Mesenchymal stem cell (in vitro differentiated cells and primary cell): Measurements from ENCODE around the gene DDAH1.

Source experiments
- DNase-seq: peaks from one replicate; pipeline ENCODE4 v3.0.0-alpha.2; 2013
- H2AFZ ChIP-seq: one replicate; pipeline ENCODE4 v1.6.1; 2013; ENCODE audit warnings: low read depth, mild to moderate bottlenecking, control low read depth, inconsistent platforms, low read length, moderate library complexity
- H2AK5ac ChIP-seq: 2 replicates; pipeline ENCODE4 v1.6.1; 2013; ENCODE audit warnings: low read length, moderate library complexity, mild to moderate bottlenecking, inconsistent platforms; ENCODE audit not compliant: severe bottlenecking
- H2BK120ac ChIP-seq: one replicate; pipeline ENCODE4 v1.6.1; 2013; ENCODE audit warnings: low read depth, mild to moderate bottlenecking, inconsistent platforms, low read length, moderate library complexity
- H2BK12ac ChIP-seq, 2 experiments: one replicate each; pipeline ENCODE4 v1.6.1; 2013; ENCODE audit warnings: inconsistent platforms in 2 of 2, low read length in 2 of 2, mild to moderate bottlenecking in 2 of 2, moderate library complexity in 2 of 2, control low read depth in 1 of 2
- H2BK15ac ChIP-seq: one replicate; pipeline ENCODE4 v1.6.1; 2013; ENCODE audit warnings: mild to moderate bottlenecking, low read depth, inconsistent platforms; ENCODE audit not compliant: poor library complexity, severe bottlenecking
- H2BK5ac ChIP-seq: 2 replicates; pipeline ENCODE4 v1.6.1; 2013; ENCODE audit warnings: low read depth, mild to moderate bottlenecking, low read length, control low read depth, inconsistent platforms; ENCODE audit not compliant: poor library complexity, severe bottlenecking
- H3K14ac ChIP-seq, 2 experiments: one replicate each; pipeline ENCODE4 v1.6.1; 2013; ENCODE audit warnings: inconsistent platforms in 2 of 2, low read length in 2 of 2, control low read depth in 1 of 2, mild to moderate bottlenecking in 1 of 2, moderate library complexity in 1 of 2
- H3K18ac ChIP-seq, 2 experiments: one replicate each; pipeline ENCODE4 v1.6.1; 2013; ENCODE audit warnings: inconsistent platforms in 2 of 2, low read length in 2 of 2, control low read depth in 1 of 2, low read depth in 1 of 2, mild to moderate bottlenecking in 1 of 2
- H3K23ac ChIP-seq, 2 experiments: one replicate each; pipeline ENCODE4 v1.6.1; 2013; ENCODE audit warnings: inconsistent platforms in 2 of 2, low read length in 2 of 2, mild to moderate bottlenecking in 2 of 2, moderate library complexity in 2 of 2, control low read depth in 1 of 2
- H3K27ac ChIP-seq: 2 replicates; pipeline ENCODE4 v1.5.1; 2013; ENCODE audit warnings: mild to moderate bottlenecking, moderate library complexity, low read length, control low read depth, inconsistent platforms; ENCODE audit not compliant: poor library complexity, severe bottlenecking
- H3K27me3 ChIP-seq, 2 experiments: 2 replicates each; pipeline versions ENCODE4 v1.6.1 to v1.7.0; 2013; ENCODE audit warnings: low read length in 2 of 2, mild to moderate bottlenecking in 2 of 2, moderate library complexity in 2 of 2, control low read depth in 1 of 2, inconsistent platforms in 1 of 2; ENCODE audit not compliant: control insufficient read depth in 1 of 2, insufficient read depth in 1 of 2
- H3K36me3 ChIP-seq, 2 experiments: 2 replicates each; pipeline versions ENCODE4 v1.6.1 to v1.7.0; 2013; ENCODE audit warnings: low read length in 2 of 2, control low read depth in 1 of 2, inconsistent platforms in 1 of 2, low read depth in 1 of 2, mild to moderate bottlenecking in 1 of 2; ENCODE audit not compliant: insufficient read depth in 2 of 2, control insufficient read depth in 1 of 2
- H3K4ac ChIP-seq, 2 experiments: one replicate each; pipeline ENCODE4 v1.6.1; 2013; ENCODE audit warnings: inconsistent platforms in 2 of 2, low read length in 2 of 2, mild to moderate bottlenecking in 2 of 2, moderate library complexity in 2 of 2, control low read depth in 1 of 2, low read depth in 1 of 2
- H3K4me1 ChIP-seq: 2 replicates; pipeline ENCODE4 v1.6.1; 2013; ENCODE audit warnings: low read depth, low read length, control low read depth; ENCODE audit not compliant: control insufficient read depth, insufficient read depth
- H3K4me2 ChIP-seq: 2 replicates; pipeline ENCODE4 v1.6.1; 2013; ENCODE audit warnings: low read length, mild to moderate bottlenecking, inconsistent platforms; ENCODE audit not compliant: poor library complexity, severe bottlenecking
- H3K4me3 ChIP-seq, 2 experiments: 2 replicates each; pipeline versions ENCODE4 v1.5.1 to v1.7.0; 2013; ENCODE audit warnings: low read length in 2 of 2, mild to moderate bottlenecking in 2 of 2, control low read depth in 1 of 2, low read depth in 1 of 2; ENCODE audit not compliant: insufficient read depth in 1 of 2
- H3K79me1 ChIP-seq: replicated peaks from 2 replicates; pipeline ENCODE4 v1.6.1; 2013; ENCODE audit warnings: mild to moderate bottlenecking, control low read depth, low read length, inconsistent platforms; ENCODE audit not compliant: poor library complexity, severe bottlenecking
- H3K9ac ChIP-seq: 2 replicates; pipeline ENCODE4 v1.7.0; 2013; ENCODE audit warnings: mild to moderate bottlenecking, low read length, moderate library complexity
- H3K9me3 ChIP-seq: 2 replicates; pipeline ENCODE4 v1.7.0; 2013; ENCODE audit warnings: mild to moderate bottlenecking, low read length; ENCODE audit not compliant: control insufficient read depth
- H4K8ac ChIP-seq: one replicate; pipeline ENCODE4 v1.6.1; 2013; ENCODE audit warnings: inconsistent platforms, mild to moderate bottlenecking, low read length, moderate library complexity
- H4K91ac ChIP-seq: one replicate; pipeline ENCODE4 v1.6.1; 2013; ENCODE audit warnings: mild to moderate bottlenecking, low read length, inconsistent platforms
- WGBS: methylation state at CpG from one replicate; pipeline ENCODE4 v1.1.7; 2013; ENCODE audit warnings: mixed read lengths; 5-methylcytosine and 5-hydroxymethylcytosine counted together

DDAH1 gene

GRCh38 chr1:85326336-85326735 lies 138.6 kb downstream of the DDAH1 start:
- peaks cover 12% of the 10 kb centered on the region for H3K79me1 ChIP-seq
- no peak for DNase-seq
- no peak overlapping the region for H3K23ac ChIP-seq
- no peaks in the 10 kb centered on the region for H3K9me3 ChIP-seq
- H3K36me3 ChIP-seq: peaks cover 0 to 3% of the 10 kb centered on the region in 2 experiments
- H2BK12ac ChIP-seq: no peak overlapping the region
- no peak overlapping the region for H2BK120ac ChIP-seq
- peaks cover 16% of the 10 kb centered on the region for H3K4me1 ChIP-seq
- no peak overlapping the region for H3K4me3 ChIP-seq
- no peak overlapping the region for H4K91ac ChIP-seq
- H2AFZ ChIP-seq: no peak overlapping the region
- H3K4ac ChIP-seq: no peak overlapping the region
- H3K27ac ChIP-seq: peak overlapping the region; percentile 82
- no peak overlapping the region for H3K18ac ChIP-seq
- no peak overlapping the region for H3K4me2 ChIP-seq
- no peak overlapping the region for H2BK5ac ChIP-seq
- H4K8ac ChIP-seq: no peak overlapping the region
- 92% methylated on average over 2 of the region's 2 CpGs for WGBS
- H3K14ac ChIP-seq: no peak overlapping the region
- H2BK15ac ChIP-seq: no peak overlapping the region
- H3K9ac ChIP-seq: no peak overlapping the region
- H3K27me3 ChIP-seq: no peaks in the 10 kb centered on the region
- H2AK5ac ChIP-seq: no peak overlapping the region

GRCh38 chr1:85325920-85326319 lies 139.0 kb downstream of the DDAH1 start:
- H3K27ac ChIP-seq: peak overlapping the region; percentile 82
- H3K4me3 ChIP-seq: no peak overlapping the region
- DNase-seq: no peak
- no peak overlapping the region for H2AFZ ChIP-seq
- no peak overlapping the region for H2AK5ac ChIP-seq
- H3K4ac ChIP-seq: no peak overlapping the region
- H3K79me1 ChIP-seq: peaks cover 14% of the 10 kb centered on the region
- no peak overlapping the region for H3K9ac ChIP-seq
- H2BK120ac ChIP-seq: no peak overlapping the region
- peak overlapping the region in 1 of 2 experiments; percentile 52 for H3K18ac ChIP-seq
- no peak overlapping the region for H2BK5ac ChIP-seq
- no peaks in the 10 kb centered on the region for H3K9me3 ChIP-seq
- peaks cover 0 to 3% of the 10 kb centered on the region in 2 experiments for H3K36me3 ChIP-seq
- no peak overlapping the region for H3K4me2 ChIP-seq
- H3K4me1 ChIP-seq: peaks cover 17% of the 10 kb centered on the region
- H4K91ac ChIP-seq: no peak overlapping the region
- no peak overlapping the region for H3K23ac ChIP-seq
- H3K14ac ChIP-seq: peak overlapping the region in 1 of 2 experiments; percentile 6
- no peak overlapping the region for H4K8ac ChIP-seq
- H2BK12ac ChIP-seq: no peak overlapping the region
- no peaks in the 10 kb centered on the region for H3K27me3 ChIP-seq
- no peak overlapping the region for H2BK15ac ChIP-seq

DNA sequence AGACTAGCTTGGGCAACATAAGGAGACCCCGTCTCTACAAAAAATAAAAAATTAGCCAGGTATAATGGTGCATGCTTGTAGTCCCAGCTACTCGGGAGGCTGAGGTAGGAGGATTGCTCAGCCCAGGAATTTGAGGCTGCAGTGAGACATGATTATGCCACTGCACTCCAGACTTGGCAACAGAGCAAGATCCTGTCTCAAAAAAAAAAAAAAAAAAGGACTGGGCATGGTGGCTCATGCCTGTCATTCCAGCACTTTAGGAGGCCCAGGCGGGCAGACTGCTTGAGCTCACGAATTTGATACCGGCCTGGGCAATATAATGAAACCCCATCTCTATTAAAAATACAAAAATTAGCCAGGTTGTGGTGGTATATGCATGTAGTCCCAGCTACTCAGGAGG lies 141.2 kb downstream of the DDAH1 start:
- H3K9me3 ChIP-seq: no peaks in the 10 kb centered on the region
- H3K79me1 ChIP-seq: peaks cover 16% of the 10 kb centered on the region
- no peak overlapping the region for H3K4ac ChIP-seq
- H2BK5ac ChIP-seq: no peak overlapping the region
- H4K8ac ChIP-seq: no peak overlapping the region
- no peak overlapping the region for H3K18ac ChIP-seq
- no peak overlapping the region for H3K9ac ChIP-seq
- H2AK5ac ChIP-seq: peak overlapping the region; percentile 89
- peaks cover 0 to 3% of the 10 kb centered on the region in 2 experiments for H3K36me3 ChIP-seq
- H3K14ac ChIP-seq: no peak overlapping the region
- no peak overlapping the region for H3K23ac ChIP-seq
- no peak overlapping the region for H3K4me2 ChIP-seq
- H3K4me3 ChIP-seq: no peak overlapping the region
- H3K4me1 ChIP-seq: peaks cover 14% of the 10 kb centered on the region
- no peak overlapping the region for H2BK15ac ChIP-seq
- no peak overlapping the region for H2BK12ac ChIP-seq
- no peak for DNase-seq
- no peak overlapping the region for H2BK120ac ChIP-seq
- H3K27ac ChIP-seq: no peak overlapping the region
- no peak overlapping the region for H2AFZ ChIP-seq
- H3K27me3 ChIP-seq: no peaks in the 10 kb centered on the region
- 93% methylated on average over 2 of the region's 5 CpGs for WGBS
- no peak overlapping the region for H4K91ac ChIP-seq

- H2BK5ac ChIP-seq: no peak overlapping the region
- H2BK15ac ChIP-seq: no peak overlapping the region
- no peak overlapping the region for H2AFZ ChIP-seq
- no peak for DNase-seq
- no peak overlapping the region for H3K4me2 ChIP-seq
- H2AK5ac ChIP-seq: peak overlapping the region; percentile 83
- H3K23ac ChIP-seq: no peak overlapping the region
- 43% methylated on average over 2 of the region's 2 CpGs for WGBS
- no peak overlapping the region for H3K14ac ChIP-seq
- H3K18ac ChIP-seq: no peak overlapping the region
- H3K79me1 ChIP-seq: peaks cover 12% of the 10 kb centered on the region
- H3K36me3 ChIP-seq: peaks cover 0 to 3% of the 10 kb centered on the region in 2 experiments
- H2BK12ac ChIP-seq: no peak overlapping the region
- H3K9ac ChIP-seq: peak overlapping the region; percentile 68
- H2BK120ac ChIP-seq: peak overlapping the region; percentile 19
- no peaks in the 10 kb centered on the region for H3K9me3 ChIP-seq
- no peak overlapping the region for H3K4ac ChIP-seq
- H3K4me1 ChIP-seq: peaks cover 13% of the 10 kb centered on the region
- H3K27me3 ChIP-seq: no peaks in the 10 kb centered on the region
- H4K8ac ChIP-seq: no peak overlapping the region
- no peak overlapping the region for H4K91ac ChIP-seq
- peak overlapping the region; percentile 21 for H3K27ac ChIP-seq
- no peak overlapping the region for H3K4me3 ChIP-seq
Measured at GRCh38 chr1:85322655-85323054, 142.3 kb downstream of the DDAH1 start.
